ENCODE measurements around the gene BTBD2.

Gene BTBD2

DNA sequence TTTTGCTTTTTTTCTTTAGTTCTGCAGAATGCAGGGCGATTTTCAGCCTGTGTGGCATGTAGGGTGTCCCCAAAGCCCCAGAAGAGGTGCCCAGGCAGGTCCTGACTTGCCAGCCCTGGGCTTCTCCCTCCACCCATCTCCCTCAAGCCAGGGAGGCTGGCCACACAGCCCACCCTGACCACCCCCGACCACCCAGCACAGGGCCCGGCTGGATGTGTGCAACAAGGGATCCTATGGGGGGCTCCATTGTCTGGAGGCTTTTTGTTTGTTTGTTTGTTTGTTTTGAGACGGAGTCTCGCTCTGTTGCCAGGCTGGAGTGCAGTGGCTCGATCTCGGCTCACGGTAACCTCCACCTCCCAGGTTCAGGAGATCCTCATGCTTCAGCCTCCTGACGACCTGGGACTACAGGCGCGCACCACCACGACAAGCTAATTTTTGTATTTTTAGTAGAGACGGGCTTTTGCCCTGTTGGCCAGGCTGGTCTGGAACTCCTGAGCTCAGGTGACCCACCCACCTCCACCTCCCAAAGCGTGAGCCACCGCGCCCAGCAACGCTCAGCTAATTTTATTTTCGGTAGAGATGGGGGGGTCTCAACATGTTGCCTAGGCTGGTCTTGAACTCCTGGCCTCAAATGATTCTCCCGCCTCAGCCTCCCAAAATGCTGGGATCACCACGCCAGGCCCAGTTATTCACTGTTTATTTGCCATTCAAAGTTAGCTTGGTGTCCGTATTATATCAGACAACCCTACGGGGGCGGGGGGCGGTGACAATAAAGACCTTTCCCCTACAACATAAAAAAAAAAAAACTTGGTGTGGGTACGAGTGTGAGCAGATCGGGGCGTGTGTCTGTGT lies 43.3 kb upstream of the BTBD2 start:
- no peaks in the 10 kb centered on the region for H3K36me3 ChIP-seq (ENCODE audit: control insufficient read depth, insufficient read depth, low read length)
- WGBS, 2 experiments (ENCODE audit: insufficient coverage in 2 of 2): 95% methylated on average over 17 to 18 of the region's 27 CpGs
- H3K4me3 ChIP-seq (ENCODE audit: extremely low read depth, insufficient read depth, low read length, poor library complexity, severe bottlenecking): no peak overlapping the region
- H3K4me1 ChIP-seq (ENCODE audit: control insufficient read depth, insufficient read depth, low read length, poor library complexity, severe bottlenecking): peaks cover 44% of the 10 kb centered on the region
- no peaks in the 10 kb centered on the region for H3K9me3 ChIP-seq (ENCODE audit: control insufficient read depth, low read length)
- H3K27ac ChIP-seq (ENCODE audit: low read depth, low read length, severe bottlenecking): peak overlapping the region; percentile 97

DNA sequence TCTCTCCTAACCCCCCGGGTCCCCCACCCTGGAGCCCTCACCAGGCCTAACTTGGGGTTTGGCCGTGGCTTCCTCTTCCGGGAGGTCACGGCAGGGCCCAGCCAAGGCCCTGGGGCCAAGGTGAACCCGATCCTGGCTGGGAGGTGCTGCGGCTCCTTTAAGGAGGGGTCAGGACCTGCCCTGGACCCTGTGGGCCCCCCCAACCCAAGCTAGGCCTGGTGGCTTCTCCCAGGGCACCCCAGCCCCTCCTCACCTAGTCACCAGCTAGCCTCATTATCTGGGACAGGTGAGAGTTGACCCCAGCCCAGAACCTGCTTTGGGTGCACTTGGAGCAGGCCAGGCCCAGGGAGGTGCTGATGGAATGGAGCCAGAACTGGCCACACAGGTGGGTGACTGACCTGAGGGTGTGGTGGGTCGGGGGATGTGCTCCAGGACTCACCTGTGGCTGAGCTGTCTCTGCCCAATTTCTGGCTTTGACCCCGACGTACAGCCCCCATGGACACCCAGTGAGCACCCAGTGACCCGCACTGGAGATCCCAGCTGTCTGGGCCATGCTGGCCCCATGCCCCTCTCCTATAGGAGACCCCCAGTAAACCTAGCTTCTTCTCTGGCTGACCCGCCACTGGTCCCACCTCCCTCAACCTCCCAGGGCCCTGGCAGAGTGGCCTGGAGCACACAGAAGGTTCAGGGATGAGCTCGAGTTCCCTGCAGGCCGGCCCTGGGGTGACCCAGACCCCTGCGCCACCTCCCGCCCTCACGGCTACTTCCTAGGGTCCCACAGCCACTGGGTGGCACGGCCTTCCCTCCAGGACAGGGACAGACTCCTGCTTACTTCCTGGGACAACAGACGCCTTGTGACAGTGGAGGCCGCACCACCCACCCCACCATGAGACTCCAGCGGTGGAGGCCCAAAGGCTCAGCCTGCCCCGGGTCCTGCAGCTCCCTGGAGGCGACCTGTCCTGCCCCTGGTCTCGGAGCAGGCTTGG lies 42.3 kb upstream of the BTBD2 start:
- H3K9me3 ChIP-seq (ENCODE audit: control insufficient read depth, low read length): no peaks in the 10 kb centered on the region
- WGBS, 2 experiments (ENCODE audit: insufficient coverage in 2 of 2): 93% methylated on average over 22 to 23 of the region's 23 CpGs
- H3K4me3 ChIP-seq (ENCODE audit: extremely low read depth, insufficient read depth, low read length, poor library complexity, severe bottlenecking): no peak overlapping the region
- H3K27ac ChIP-seq (ENCODE audit: low read depth, low read length, severe bottlenecking): peak overlapping the region; percentile 97
- no peaks in the 10 kb centered on the region for H3K36me3 ChIP-seq (ENCODE audit: control insufficient read depth, insufficient read depth, low read length)
- H3K4me1 ChIP-seq (ENCODE audit: control insufficient read depth, insufficient read depth, low read length, poor library complexity, severe bottlenecking): peaks cover 44% of the 10 kb centered on the region

DNA sequence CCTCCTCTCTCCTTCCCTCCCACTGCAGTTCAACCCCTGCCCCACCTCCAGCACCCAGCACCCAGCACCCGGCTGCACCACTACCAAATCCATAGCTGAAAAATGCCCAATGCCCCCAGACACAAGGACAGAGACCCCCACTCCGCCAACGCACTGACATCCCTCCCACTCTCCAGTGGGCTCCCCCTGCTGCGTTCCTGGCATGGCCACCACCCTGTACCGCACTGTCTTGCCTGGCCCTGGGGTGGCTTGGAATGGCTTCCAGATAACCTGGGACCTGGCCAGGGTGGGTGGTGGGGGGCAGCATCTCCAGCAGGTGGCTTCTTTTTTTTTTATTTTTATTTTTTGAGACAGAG lies 41.3 kb upstream of the BTBD2 start:
- Histone ChIP-seq H3K4me3 (ENCODE audit: extremely low read depth, insufficient read depth, low read length, poor library complexity, severe bottlenecking) (no peak overlapping the region), H3K9me3 (ENCODE audit: control insufficient read depth, low read length) (no peaks in the 10 kb centered on the region), H3K27ac (ENCODE audit: low read depth, low read length, severe bottlenecking) (no peak overlapping the region), H3K36me3 (ENCODE audit: control insufficient read depth, insufficient read depth, low read length) (no peaks in the 10 kb centered on the region), H3K4me1 (ENCODE audit: control insufficient read depth, insufficient read depth, low read length, poor library complexity, severe bottlenecking) (peaks cover 40% of the 10 kb centered on the region)
- 76 to 100% methylated on average over 1 to 3 of the region's 5 CpGs for WGBS, 2 experiments (ENCODE audit: insufficient coverage in 2 of 2)

DNA sequence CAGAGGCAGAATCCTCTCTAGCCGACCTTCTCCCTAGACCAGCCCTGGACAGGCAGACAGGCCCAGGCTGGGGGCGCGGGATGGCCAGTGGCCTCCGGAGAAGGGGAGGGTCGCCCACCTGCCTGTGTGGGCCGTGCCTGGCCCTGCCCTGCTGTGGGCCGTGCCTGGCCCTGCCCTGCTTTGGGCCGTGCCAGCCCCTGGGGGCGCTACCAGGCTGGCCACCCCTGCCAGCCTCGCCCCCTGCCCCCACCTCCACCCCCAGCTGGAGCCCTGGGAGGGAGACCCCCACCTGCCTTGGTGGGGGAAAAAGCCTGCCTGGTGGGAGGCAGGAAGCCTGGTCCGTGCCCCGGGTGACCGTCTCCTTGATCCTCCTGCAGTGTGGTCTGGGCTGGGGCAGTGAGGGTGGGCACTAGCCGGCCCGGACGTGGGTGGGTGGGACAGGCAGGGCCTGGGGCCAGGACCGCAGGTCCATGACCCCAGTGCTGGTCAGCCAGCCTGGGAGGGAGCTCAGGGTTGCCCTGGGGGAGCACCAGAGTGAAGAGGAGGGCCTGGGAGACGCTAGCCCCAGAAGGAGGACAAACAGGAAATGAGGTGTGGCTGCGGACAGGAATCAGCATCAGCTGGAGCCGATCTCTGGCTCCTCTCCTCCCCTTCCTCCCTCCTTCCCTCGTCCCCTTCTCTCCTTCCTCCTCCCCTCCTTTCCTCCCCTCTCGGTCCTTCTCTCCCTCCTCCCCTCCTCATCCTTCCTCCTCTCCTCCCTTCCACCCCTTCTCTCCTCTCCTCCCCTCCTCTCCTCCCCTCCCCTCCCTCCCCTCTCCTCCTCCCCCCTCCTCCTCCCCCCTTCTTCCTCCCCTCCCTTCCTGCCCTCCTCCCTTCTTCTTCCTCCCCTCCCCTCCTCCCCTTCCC lies 40.7 kb upstream of the BTBD2 start:
- WGBS, 2 experiments (ENCODE audit: insufficient coverage in 2 of 2): 34 to 58% methylated on average over 11 to 12 of the region's 22 CpGs
- H3K4me3 ChIP-seq (ENCODE audit: extremely low read depth, insufficient read depth, low read length, poor library complexity, severe bottlenecking): no peak overlapping the region
- no peaks in the 10 kb centered on the region for H3K9me3 ChIP-seq (ENCODE audit: control insufficient read depth, low read length)
- H3K4me1 ChIP-seq (ENCODE audit: control insufficient read depth, insufficient read depth, low read length, poor library complexity, severe bottlenecking): peaks cover 42% of the 10 kb centered on the region
- H3K27ac ChIP-seq (ENCODE audit: low read depth, low read length, severe bottlenecking): peak overlapping the region; percentile 41
- no peaks in the 10 kb centered on the region for H3K36me3 ChIP-seq (ENCODE audit: control insufficient read depth, insufficient read depth, low read length)

DNA sequence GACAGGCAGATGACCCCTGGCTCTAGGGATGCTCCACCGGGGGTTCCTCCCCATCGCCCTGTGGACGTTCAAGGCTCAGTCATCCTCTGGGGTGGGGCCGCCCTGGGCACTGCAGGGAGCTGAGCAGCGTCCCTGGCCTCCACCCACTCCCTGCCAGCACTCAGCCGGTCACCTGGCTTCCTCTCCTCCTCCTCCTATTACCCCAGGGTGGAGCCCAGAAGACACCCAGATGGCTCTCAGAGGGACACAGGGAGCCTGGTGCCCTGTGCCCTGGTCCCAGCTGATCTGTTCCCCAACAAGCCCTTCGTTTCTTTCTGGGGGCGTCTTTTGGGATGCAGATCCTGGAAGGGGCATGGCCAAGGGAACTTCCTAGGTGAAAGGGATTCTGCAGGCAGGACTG lies 39.2 kb upstream of the BTBD2 start:
- no peaks in the 10 kb centered on the region for H3K36me3 ChIP-seq (ENCODE audit: control insufficient read depth, insufficient read depth, low read length)
- 87 to 88% methylated on average over 6 of the region's 8 CpGs for WGBS, 2 experiments (ENCODE audit: insufficient coverage in 2 of 2)
- H3K9me3 ChIP-seq (ENCODE audit: control insufficient read depth, low read length): no peaks in the 10 kb centered on the region
- H3K4me1 ChIP-seq (ENCODE audit: control insufficient read depth, insufficient read depth, low read length, poor library complexity, severe bottlenecking): peaks cover 36% of the 10 kb centered on the region
- H3K27ac ChIP-seq (ENCODE audit: low read depth, low read length, severe bottlenecking): no peak overlapping the region
- no peak overlapping the region for H3K4me3 ChIP-seq (ENCODE audit: extremely low read depth, insufficient read depth, low read length, poor library complexity, severe bottlenecking)

DNA sequence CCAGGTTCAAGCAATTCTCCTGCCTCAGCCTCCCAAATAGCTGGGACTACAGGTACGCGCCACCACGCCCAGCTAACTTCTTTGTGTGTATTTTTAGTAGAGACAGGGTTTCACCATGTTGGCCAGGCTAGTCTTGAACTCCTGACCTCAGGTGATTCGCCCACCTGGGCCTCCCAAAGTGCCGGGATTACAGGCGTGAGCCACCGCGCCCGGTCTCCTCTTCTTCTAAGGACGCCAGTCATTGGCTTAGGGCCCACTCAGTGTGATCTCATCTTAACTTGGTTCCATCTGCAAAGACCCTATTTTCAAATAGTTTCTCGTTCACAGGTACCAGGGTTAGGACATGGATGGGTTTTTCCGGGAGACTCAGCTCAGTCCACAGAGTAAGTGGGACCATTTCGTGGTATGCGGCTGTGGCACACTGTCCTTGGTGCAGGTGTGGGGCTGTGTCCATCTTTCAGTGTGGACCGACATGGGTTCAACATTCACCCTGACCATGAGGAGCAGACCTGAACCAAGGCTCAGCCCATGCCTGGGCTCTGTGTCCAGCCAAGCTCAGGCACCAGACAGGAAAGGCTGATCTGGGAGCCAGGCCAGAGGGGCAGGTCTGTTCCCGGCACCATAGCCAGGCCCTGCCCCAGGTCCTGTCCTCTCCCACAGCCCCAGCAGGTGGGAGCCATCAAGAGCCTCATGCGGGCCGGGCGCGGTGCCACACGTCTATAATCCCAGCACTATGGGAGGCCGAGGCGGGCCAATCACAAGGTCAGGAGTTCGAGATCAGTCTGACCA lies 38.3 kb upstream of the BTBD2 start:
- Histone ChIP-seq H3K27ac (ENCODE audit: low read depth, low read length, severe bottlenecking) (no peak overlapping the region), H3K36me3 (ENCODE audit: control insufficient read depth, insufficient read depth, low read length) (peaks cover 5% of the 10 kb centered on the region), H3K9me3 (ENCODE audit: control insufficient read depth, low read length) (no peaks in the 10 kb centered on the region), H3K4me1 (ENCODE audit: control insufficient read depth, insufficient read depth, low read length, poor library complexity, severe bottlenecking) (peaks cover 26% of the 10 kb centered on the region), H3K4me3 (ENCODE audit: extremely low read depth, insufficient read depth, low read length, poor library complexity, severe bottlenecking) (no peak overlapping the region)
- WGBS, 2 experiments (ENCODE audit: insufficient coverage in 2 of 2): 91 to 96% methylated on average over 24 of the region's 24 CpGs

DNA sequence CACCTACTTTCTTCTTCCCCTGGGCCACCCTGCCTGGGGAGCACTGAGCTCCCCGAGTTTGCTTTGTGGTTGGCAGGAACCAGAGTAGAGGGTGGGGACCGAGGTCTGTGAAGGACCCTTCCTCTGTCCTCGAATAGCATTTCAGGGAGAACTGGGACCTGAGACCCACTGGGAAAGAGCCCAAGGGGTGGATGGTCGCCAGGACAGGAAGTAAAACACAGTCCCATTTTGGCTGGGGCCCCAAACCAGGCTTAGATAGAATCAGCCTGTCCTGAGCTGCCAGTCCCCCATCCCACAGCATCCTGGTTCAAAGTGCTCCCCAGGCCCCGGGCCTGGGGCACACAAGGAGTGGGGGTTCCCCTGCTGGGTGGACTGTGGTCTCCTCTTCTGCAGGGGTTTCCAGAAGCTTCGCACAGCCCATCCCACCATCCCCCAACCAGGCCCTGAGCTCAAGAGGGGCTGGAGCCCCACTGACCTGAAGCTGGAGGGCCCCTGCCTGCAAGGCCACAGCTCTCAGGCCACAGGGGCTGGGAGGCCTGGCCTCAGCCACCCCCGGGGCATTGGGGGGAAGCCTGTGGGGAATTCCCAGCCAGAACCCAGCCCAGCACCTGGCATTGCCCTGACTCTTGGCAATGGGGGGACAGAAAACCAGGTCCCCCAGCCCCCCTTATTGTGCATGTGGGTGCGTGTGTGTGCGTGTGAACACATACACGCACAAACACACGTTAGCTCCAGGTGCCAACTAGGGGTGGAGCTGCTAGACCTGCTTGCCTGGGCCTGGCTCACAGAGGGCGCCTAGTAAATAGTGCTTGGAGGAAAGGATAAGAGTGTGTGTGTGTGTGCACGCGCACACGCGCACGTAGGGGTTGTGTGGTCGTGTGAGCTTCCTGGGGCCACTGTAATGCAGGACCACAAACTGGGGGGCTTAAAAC lies 36.5 kb upstream of the BTBD2 start:
- Histone ChIP-seq H3K36me3 (ENCODE audit: control insufficient read depth, insufficient read depth, low read length) (peaks cover 21% of the 10 kb centered on the region), H3K27ac (ENCODE audit: low read depth, low read length, severe bottlenecking) (peak overlapping the region; percentile 18), H3K9me3 (ENCODE audit: control insufficient read depth, low read length) (no peaks in the 10 kb centered on the region), H3K4me3 (ENCODE audit: extremely low read depth, insufficient read depth, low read length, poor library complexity, severe bottlenecking) (no peak overlapping the region), H3K4me1 (ENCODE audit: control insufficient read depth, insufficient read depth, low read length, poor library complexity, severe bottlenecking) (peaks cover 28% of the 10 kb centered on the region)
- WGBS, 2 experiments (ENCODE audit: insufficient coverage in 2 of 2): 86% methylated on average over 13 to 15 of the region's 18 CpGs

DNA sequence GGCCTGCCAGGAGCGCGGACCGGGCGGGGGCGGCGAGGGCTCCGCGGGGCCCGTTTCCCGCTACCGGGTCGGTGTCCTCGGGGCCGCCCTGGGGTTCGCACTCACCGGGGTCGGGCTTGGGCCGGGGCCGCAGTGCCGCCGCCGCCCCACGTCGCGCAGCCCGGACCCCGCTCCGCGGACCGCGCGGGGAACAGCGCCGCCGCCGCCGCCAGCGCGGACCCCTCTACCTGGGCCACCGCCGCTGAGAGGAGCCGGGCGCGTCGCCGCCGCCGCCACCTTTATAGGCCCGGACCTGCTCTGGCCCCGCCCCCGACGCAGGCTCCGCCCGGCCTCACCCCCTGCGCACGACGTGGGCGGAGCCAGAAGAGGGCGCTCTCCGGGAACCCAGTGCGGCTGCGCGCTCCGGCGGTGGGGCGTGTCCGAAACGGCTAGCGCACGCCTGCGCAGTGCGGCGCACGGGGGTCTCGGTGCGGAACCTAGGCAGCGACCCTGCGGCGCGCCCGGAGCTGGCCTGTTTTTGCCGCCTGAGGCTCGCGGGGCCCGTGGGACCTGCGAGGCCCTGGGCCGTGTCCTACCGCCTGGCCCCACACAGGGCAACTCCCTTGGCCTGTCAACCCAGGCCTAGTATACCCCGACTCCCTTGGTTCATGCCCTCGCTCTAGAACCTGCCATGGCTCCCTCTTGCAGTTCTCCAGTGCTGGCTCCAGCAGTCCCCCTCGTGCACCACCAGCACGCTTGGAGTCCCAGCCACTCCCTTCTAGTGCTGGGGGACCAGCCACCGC lies 35.7 kb upstream of the BTBD2 start, which contains the start of gene MKNK2:
Gene MKNK2, minus strand, starts transcription at position 254 of the 782 bp plus-strand sequence. CDS start 393 bp downstream, outside the sequence.
- Histone ChIP-seq H3K4me3 (ENCODE audit: extremely low read depth, insufficient read depth, low read length, poor library complexity, severe bottlenecking) (peak within 1 kb of the TSS; percentile 89), H3K36me3 (ENCODE audit: control insufficient read depth, insufficient read depth, low read length) (peaks cover 30% of the 10 kb centered on the region), H3K27ac (ENCODE audit: low read depth, low read length, severe bottlenecking) (peak within 1 kb of the TSS; percentile 18), H3K9me3 (ENCODE audit: control insufficient read depth, low read length) (no peaks in the 10 kb centered on the region), H3K4me1 (ENCODE audit: control insufficient read depth, insufficient read depth, low read length, poor library complexity, severe bottlenecking) (peaks cover 27% of the 10 kb centered on the region)
- 3 to 4% methylated on average over 78 to 86 of the region's 93 CpGs for WGBS, 2 experiments (ENCODE audit: insufficient coverage in 2 of 2)
